ENCODE results near the gene HIF3A.

HIF3A gene

DNA sequence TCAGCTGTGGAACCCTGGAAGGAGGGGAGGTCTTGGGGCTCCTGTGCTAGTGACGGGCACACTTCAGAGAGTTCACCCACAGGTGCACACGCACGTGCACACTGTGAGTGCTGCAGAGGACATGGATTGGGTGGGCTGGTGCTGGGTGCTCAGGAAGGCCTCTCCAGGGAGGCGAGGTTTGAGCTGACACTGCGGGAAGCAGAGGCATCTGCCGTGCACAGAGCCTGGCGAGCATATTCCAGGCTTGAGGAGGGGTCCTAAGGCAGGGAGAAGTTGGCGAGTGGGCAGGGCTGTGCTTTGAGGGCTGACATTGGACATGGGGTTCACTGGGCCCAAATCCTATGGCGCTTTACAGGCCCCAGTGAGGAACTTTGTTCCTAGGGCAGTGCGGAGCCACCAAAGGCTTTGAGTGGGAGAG lies 90.9 kb downstream of the HIF3A start:
- H3K36me3 ChIP-seq: peaks cover 73% of the 10 kb centered on the region

DNA sequence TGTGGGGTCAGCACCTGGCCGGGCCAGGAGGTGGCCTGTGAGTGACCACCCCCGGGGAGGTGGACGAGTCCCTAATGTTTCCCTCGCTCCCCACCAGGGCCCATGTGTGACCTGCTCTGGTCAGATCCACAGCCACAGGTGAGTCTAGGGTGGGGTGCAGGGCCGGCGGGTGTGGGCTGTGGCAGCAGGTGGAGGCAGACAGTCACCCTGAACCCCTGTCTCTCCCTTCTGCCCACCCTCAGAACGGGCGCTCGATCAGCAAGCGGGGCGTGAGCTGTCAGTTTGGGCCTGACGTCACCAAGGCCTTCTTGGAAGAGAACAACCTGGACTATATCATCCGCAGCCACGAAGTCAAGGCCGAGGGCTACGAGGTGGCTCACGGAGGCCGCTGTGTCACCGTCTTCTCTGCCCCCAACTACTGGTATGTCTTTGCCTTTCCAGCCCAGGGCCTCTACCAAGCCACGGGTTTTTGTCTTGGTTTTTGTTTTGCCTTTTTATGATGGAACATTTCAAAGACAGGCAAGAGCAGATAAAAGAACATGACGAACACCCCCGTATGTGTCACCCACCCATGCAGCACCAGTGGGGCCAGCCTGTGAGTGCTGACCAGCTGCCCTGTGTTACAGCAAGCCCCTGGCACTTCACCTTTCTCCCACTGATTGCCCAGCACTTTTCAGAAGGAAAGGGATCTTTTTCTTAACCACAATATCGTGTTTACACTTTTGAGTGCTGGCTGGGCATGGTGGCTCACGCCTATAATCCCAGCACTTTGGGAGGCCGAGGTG lies 91.7 kb downstream of the HIF3A start:
- TF ChIP-seq, protein P1, sequence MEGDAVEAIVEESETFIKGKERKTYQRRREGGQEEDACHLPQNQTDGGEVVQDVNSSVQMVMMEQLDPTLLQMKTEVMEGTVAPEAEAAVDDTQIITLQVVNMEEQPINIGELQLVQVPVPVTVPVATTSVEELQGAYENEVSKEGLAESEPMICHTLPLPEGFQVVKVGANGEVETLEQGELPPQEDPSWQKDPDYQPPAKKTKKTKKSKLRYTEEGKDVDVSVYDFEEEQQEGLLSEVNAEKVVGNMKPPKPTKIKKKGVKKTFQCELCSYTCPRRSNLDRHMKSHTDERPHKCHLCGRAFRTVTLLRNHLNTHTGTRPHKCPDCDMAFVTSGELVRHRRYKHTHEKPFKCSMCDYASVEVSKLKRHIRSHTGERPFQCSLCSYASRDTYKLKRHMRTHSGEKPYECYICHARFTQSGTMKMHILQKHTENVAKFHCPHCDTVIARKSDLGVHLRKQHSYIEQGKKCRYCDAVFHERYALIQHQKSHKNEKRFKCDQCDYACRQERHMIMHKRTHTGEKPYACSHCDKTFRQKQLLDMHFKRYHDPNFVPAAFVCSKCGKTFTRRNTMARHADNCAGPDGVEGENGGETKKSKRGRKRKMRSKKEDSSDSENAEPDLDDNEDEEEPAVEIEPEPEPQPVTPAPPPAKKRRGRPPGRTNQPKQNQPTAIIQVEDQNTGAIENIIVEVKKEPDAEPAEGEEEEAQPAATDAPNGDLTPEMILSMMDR (IDR thresholded peaks at IDR 0.05; ENCODE audit: low read depth, low read length): no peak
- DNase-seq: no peak
- H3K36me3 ChIP-seq: peaks cover 65% of the 10 kb centered on the region
- no peaks in the 10 kb centered on the region for H3K4me1 ChIP-seq
- H3K27me3 ChIP-seq: no peaks in the 10 kb centered on the region
- no peaks in the 10 kb centered on the region for H3K9me3 ChIP-seq
- H3K4me3 ChIP-seq (ENCODE audit: low read depth, low read length): no peak overlapping the region

More for the DNA sequence above, 90.9 kb downstream of the HIF3A start:
- no peaks in the 10 kb centered on the region for H3K4me1 ChIP-seq
- H3K4me3 ChIP-seq (ENCODE audit: low read depth, low read length): no peak overlapping the region
- no peaks in the 10 kb centered on the region for H3K27me3 ChIP-seq
- TF ChIP-seq, protein P1 (IDR thresholded peaks at IDR 0.05; ENCODE audit: low read depth, low read length): no peak
- DNase-seq: no peak
- H3K9me3 ChIP-seq: no peaks in the 10 kb centered on the region

DNA sequence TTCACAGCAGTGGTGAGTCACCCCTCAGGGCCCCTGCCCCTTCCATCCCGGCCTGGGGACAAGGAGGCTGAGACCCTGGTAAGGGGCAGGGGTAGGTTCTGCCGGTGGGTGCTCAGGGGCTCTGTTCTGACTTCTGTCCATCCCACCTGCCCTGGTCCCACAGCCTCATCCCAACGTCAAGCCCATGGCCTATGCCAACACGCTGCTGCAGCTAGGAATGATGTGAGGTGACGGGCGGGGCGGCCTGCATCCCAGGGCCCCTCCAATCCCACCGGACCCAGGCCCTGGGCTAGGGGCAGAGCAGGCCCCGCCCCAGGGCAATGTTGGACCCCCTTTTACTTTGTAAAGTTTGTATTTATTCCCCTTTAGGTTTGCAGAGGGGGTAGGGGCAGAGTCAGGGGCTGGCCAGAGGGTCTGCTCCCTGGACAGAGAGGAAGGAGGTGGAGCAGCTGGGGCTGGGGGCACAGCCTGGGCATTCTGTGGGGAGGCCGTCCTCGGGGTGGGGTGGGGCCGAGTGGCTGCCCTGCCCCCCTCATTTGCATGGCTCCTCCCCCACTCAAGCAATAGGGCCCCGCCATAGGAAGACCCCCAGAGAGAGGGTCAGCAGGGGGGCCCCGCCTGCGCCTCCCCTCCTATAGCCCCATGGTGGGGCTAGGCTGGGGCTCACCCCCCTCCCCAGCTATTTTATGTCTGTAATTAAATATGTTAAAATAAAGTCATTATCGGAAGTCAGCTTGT lies 93.4 kb downstream of the HIF3A start:
- Histone ChIP-seq H3K4me3 (ENCODE audit: low read depth, low read length) (no peak overlapping the region), H3K9me3 (no peaks in the 10 kb centered on the region), H3K36me3 (peaks cover 53% of the 10 kb centered on the region), H3K27me3 (no peaks in the 10 kb centered on the region), H3K4me1 (no peaks in the 10 kb centered on the region; the same call in 1 of the 2 replicates)
- DNase-seq: no peak
- TF ChIP-seq, protein P1 (IDR thresholded peaks at IDR 0.05; ENCODE audit: low read depth, low read length): no peak

DNA sequence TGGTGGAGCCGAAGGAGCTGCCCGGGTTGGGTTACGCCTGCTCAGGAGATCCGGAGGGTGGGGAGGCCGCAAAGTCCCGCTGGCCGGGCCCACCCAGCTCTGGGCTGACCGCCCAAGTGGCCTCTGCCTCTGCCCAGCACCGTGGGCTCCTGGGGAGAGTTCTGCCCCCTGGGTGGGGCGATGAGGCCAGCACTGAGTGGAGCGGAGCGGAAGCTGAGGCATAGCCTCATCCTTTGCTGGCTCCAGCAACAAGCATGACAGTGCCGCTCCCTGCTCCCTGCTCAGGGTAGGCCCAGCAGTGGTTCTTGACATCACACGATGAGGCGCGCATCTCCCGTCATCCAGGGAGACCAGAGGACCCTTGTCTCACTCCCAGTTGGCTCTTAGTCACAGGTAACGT lies 94.0 kb downstream of the HIF3A start:
- Histone ChIP-seq H3K4me1 (no peaks in the 10 kb centered on the region; the same call in 1 of the 2 replicates), H3K4me3 (ENCODE audit: low read depth, low read length) (no peak overlapping the region), H3K36me3 (peaks cover 52% of the 10 kb centered on the region), H3K9me3 (no peaks in the 10 kb centered on the region), H3K27me3 (no peaks in the 10 kb centered on the region)
- TF ChIP-seq, protein P1 (IDR thresholded peaks at IDR 0.05; ENCODE audit: low read depth, low read length): no peak
- DNase-seq: no peak

DNA sequence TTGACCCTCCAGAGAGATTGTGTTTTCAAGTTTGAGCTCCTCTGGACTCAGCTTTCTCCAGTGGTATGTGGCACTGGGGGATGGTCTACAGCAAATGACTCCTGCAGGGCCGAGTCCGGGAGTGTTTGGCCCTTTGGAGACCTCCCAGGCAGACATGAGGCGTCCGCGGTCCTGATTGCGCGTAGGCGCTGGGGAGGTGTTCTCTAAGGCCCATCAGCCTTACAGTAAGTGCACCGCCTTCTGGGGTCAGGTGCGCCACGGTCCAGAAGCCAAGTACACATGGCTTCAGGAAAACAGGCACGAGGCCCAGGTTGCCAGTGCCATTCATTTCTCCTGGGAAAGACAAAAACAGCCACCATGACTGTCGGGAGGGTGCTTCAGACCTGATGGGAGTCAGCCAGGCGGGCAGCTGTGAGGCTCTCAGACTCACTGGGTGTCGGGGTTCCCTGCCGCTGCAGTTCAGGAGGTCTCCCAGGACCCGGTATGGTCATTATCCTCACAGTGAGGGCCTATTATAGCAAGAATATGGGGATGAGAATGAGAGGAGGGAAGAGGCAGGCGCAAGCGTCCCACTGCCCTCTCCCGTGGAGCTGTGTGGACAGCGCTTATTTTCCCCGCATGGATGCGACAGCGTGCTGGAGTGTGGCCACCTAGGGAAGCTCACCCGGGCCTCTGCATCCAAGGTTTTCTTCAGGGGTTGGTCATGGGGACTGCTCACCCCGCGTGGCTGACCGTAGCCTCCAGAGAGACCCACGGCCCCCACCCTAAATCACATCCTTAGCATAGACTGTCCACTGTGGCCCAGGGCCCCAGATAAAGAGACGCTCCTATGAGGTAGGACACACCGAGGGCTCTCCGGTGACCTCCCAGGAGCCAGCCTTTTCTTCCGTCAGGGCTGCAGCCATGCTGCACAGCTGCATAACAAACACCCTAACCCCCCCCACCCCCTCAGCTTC lies 94.7 kb downstream of the HIF3A start:
- Histone ChIP-seq H3K4me3 (ENCODE audit: low read depth, low read length) (no peak overlapping the region), H3K9me3 (no peaks in the 10 kb centered on the region), H3K27me3 (no peaks in the 10 kb centered on the region), H3K4me1 (no peaks in the 10 kb centered on the region; the same call in 1 of the 2 replicates), H3K36me3 (peaks cover 51% of the 10 kb centered on the region)
- no peak for DNase-seq
- TF ChIP-seq, protein P1 (IDR thresholded peaks at IDR 0.05; ENCODE audit: low read depth, low read length): no peak

Data from BE2C (cell line).